Gastrocnemius medialis (tissue), 4 donors: Measurements from ENCODE around the gene NRCAM.

Experiments used
- POLR2A ChIP-seq, 2 donors: fragments of 450-650 bp; IDR thresholded peaks; one replicate each; pipeline ENCODE4 v1.6.1; 2017; ENCODE audit warnings: antibody characterized with exemption in 2 of 2, mild to moderate bottlenecking in 2 of 2, moderate library complexity in 2 of 2
- TF ChIP-seq, protein P1 (sequence below), 5 experiments: fragments of 450-650 bp in 3 of 5; fragments of 200-600 bp in 2 of 5; sonication (generic) in 2 of 5; IDR thresholded peaks in 4 of 5; conservative IDR thresholded peaks in 1 of 5; 1 replicate in 4 of 5; 2 replicates in 1 of 5; pipeline ENCODE4 v1.5.1; 2016 to 2019; ENCODE audit warnings: antibody characterized with exemption in 5 of 5, mild to moderate bottlenecking in 3 of 5, moderate library complexity in 3 of 5

DNA sequence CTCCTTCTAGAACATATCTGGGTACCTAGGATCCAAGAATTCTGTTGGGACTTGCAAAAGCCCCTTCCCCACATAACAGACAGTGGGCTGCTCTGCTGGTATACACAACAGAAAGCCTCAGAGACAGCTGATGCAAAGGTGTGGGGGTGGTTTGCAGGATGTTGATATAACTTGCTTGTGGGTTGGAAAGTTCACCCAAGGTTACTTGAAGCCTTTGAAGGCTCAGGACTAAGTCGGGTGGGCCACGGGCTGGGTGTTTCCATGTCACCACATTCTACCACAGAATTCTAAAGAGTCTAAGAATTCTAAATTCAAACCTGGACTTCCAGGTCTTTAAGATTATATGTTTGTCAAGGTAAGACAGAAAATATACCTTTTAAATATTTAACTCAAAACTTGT lies 7.4 kb upstream of the NRCAM start:
- TF ChIP-seq POLR2A (IDR thresholded peaks at IDR 0.05): no peak
- TF ChIP-seq, protein P1, sequence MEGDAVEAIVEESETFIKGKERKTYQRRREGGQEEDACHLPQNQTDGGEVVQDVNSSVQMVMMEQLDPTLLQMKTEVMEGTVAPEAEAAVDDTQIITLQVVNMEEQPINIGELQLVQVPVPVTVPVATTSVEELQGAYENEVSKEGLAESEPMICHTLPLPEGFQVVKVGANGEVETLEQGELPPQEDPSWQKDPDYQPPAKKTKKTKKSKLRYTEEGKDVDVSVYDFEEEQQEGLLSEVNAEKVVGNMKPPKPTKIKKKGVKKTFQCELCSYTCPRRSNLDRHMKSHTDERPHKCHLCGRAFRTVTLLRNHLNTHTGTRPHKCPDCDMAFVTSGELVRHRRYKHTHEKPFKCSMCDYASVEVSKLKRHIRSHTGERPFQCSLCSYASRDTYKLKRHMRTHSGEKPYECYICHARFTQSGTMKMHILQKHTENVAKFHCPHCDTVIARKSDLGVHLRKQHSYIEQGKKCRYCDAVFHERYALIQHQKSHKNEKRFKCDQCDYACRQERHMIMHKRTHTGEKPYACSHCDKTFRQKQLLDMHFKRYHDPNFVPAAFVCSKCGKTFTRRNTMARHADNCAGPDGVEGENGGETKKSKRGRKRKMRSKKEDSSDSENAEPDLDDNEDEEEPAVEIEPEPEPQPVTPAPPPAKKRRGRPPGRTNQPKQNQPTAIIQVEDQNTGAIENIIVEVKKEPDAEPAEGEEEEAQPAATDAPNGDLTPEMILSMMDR (IDR thresholded peaks at IDR 0.05 in 4 of 5, conservative IDR thresholded peaks at IDR 0.05 in 1 of 5): no peak
